Measurements from ENCODE around the gene STRA6.

The STRA6 gene

GRCh38 chr15:74132681-74133651, 69.6 kb downstream of the STRA6 start:
- no peak overlapping the region for H3K4me3 ChIP-seq (replicated peaks in 1 of 2; ENCODE audit: low read depth in 2 of 2, low read length in 2 of 2)
- no peak for TF ChIP-seq CTCF (IDR thresholded peaks at IDR 0.05; ENCODE audit: low read depth, low read length)
- DNase-seq (ENCODE audit: low read depth in 2 of 2): peak in 1 of 2 donors; percentile 36

GRCh38 chr15:74131628-74132413, 70.8 kb downstream of the STRA6 start:
- TF ChIP-seq CTCF (IDR thresholded peaks at IDR 0.05; ENCODE audit: low read depth, low read length): no peak
- DNase-seq (ENCODE audit: low read depth in 2 of 2): no peak
- no peak overlapping the region for H3K4me3 ChIP-seq (replicated peaks in 1 of 2; ENCODE audit: low read depth in 2 of 2, low read length in 2 of 2)

- no peak for TF ChIP-seq CTCF (IDR thresholded peaks at IDR 0.05; ENCODE audit: low read depth, low read length)
- H3K4me3 ChIP-seq (replicated peaks in 1 of 2; ENCODE audit: low read depth in 2 of 2, low read length in 2 of 2): no peak overlapping the region
- DNase-seq (ENCODE audit: low read depth in 2 of 2): no peak
Observed at GRCh38 chr15:74130849-74131627, 71.5 kb downstream of the STRA6 start.

- H3K4me3 ChIP-seq (replicated peaks in 1 of 2; ENCODE audit: low read depth in 2 of 2, low read length in 2 of 2): no peak within 1 kb of the TSS
- TF ChIP-seq CTCF (IDR thresholded peaks at IDR 0.05; ENCODE audit: low read depth, low read length): no peak
Observed at GRCh38 chr15:74130155-74130848, 72.3 kb downstream of the STRA6 start, which contains the start of gene ISLR2. TSS of gene ISLR2 (plus strand) at chr15:74130586. CDS start at chr15:74132755, 2,169 bp downstream.

GRCh38 chr15:74129586-74130154, 72.9 kb downstream of the STRA6 start:
- TF ChIP-seq CTCF (IDR thresholded peaks at IDR 0.05; ENCODE audit: low read depth, low read length): no peak
- no peak for DNase-seq (ENCODE audit: low read depth in 2 of 2)
- no peak overlapping the region for H3K4me3 ChIP-seq (replicated peaks in 1 of 2; ENCODE audit: low read depth in 2 of 2, low read length in 2 of 2)

More at GRCh38 chr15:74130155-74130848, 72.3 kb downstream of the STRA6 start, which contains the start of gene ISLR2:
- peak in 1 of 2 donors; percentile 29 for DNase-seq (ENCODE audit: low read depth in 2 of 2)

Data from cardiac fibroblast (primary cell).